Ishikawa (cell line): ENCODE measurements around the gene CA7.

Source experiments
- CEBPB ChIP-seq: IDR thresholded peaks from 2 replicates; pipeline ENCODE4 v1.6.1; 2012
- NFIC ChIP-seq: IDR thresholded peaks from 2 replicates; pipeline ENCODE4 v1.6.1; 2012
- RAD21 ChIP-seq: IDR thresholded peaks from 2 replicates; pipeline ENCODE4 v1.6.1; 2012; ENCODE audit warnings: low read depth
- TAF1 ChIP-seq: IDR thresholded peaks from 2 replicates; pipeline ENCODE4 v1.6.1; 2012; ENCODE audit warnings: low read depth, mild to moderate bottlenecking
- TCF12 ChIP-seq: IDR thresholded peaks from 2 replicates; pipeline ENCODE4 v1.6.1; 2012; ENCODE audit warnings: low read depth
- TEAD4 ChIP-seq: IDR thresholded peaks from 2 replicates; pipeline ENCODE4 v1.6.1; 2012
- YY1 ChIP-seq: IDR thresholded peaks from 2 replicates; pipeline ENCODE4 v1.6.1; 2012; ENCODE audit warnings: low read depth
- TF ChIP-seq, protein P1 (sequence below): IDR thresholded peaks from 2 replicates; pipeline ENCODE4 v1.6.1; 2012
- TF ChIP-seq, protein P2 (sequence below): IDR thresholded peaks from 2 replicates; pipeline ENCODE4 v1.6.1; 2012
- TF ChIP-seq, protein P3 (sequence below): IDR thresholded peaks from 2 replicates; pipeline ENCODE4 v1.6.1; 2012; ENCODE audit warnings: low read depth, mild to moderate bottlenecking

DNA sequence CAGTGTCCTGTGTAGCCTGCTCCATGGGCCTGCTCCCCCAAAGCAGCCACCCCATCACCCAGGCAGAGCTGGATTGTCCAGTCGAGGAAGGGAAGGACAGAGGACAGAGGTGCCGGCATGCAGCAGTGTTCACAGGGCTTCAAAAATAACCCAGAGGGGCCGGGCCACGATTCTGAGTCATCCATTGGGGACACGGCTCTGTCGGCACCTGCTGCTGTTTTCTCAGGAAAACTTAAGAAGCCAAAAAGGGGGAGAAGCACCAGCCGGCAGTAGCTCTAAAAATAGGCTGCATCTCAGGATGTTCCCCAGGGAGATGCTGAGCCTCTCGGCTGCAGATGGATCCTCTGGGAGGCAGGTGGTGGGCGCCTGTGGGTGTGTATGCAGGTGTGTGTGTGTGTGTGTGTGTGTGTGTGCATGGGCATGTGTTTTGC is 1.6 kb downstream of the CA7 start:
- TF ChIP-seq CEBPB (no peak), RAD21 (no peak), YY1 (no peak), TEAD4 (no peak), NFIC (no peak), TAF1 (no peak), TCF12 (no peak)
- TF ChIP-seq, protein P1, sequence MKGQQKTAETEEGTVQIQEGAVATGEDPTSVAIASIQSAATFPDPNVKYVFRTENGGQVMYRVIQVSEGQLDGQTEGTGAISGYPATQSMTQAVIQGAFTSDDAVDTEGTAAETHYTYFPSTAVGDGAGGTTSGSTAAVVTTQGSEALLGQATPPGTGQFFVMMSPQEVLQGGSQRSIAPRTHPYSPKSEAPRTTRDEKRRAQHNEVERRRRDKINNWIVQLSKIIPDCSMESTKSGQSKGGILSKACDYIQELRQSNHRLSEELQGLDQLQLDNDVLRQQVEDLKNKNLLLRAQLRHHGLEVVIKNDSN: no peak
- TF ChIP-seq, protein P2, sequence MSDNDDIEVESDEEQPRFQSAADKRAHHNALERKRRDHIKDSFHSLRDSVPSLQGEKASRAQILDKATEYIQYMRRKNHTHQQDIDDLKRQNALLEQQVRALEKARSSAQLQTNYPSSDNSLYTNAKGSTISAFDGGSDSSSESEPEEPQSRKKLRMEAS: no peak
- TF ChIP-seq, protein P3, sequence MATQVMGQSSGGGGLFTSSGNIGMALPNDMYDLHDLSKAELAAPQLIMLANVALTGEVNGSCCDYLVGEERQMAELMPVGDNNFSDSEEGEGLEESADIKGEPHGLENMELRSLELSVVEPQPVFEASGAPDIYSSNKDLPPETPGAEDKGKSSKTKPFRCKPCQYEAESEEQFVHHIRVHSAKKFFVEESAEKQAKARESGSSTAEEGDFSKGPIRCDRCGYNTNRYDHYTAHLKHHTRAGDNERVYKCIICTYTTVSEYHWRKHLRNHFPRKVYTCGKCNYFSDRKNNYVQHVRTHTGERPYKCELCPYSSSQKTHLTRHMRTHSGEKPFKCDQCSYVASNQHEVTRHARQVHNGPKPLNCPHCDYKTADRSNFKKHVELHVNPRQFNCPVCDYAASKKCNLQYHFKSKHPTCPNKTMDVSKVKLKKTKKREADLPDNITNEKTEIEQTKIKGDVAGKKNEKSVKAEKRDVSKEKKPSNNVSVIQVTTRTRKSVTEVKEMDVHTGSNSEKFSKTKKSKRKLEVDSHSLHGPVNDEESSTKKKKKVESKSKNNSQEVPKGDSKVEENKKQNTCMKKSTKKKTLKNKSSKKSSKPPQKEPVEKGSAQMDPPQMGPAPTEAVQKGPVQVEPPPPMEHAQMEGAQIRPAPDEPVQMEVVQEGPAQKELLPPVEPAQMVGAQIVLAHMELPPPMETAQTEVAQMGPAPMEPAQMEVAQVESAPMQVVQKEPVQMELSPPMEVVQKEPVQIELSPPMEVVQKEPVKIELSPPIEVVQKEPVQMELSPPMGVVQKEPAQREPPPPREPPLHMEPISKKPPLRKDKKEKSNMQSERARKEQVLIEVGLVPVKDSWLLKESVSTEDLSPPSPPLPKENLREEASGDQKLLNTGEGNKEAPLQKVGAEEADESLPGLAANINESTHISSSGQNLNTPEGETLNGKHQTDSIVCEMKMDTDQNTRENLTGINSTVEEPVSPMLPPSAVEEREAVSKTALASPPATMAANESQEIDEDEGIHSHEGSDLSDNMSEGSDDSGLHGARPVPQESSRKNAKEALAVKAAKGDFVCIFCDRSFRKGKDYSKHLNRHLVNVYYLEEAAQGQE: no peak
